ENCODE measurements around the gene CCDC33.

GRCh38 chr15:74320352-74321247 lies 84.5 kb downstream of the CCDC33 start:
- TF ChIP-seq POLR2A (IDR thresholded peaks at IDR 0.05), result no peak
- TF ChIP-seq CTCF (IDR thresholded peaks at IDR 0.05), result peak in 3 of 6 experiments; percentile 10 to 40 (median 28)
